HepG2 (cell line): ENCODE measurements around the gene HDLBP. TPM values are rescaled to one million over a fixed set of nuclear protein-coding genes. Genes with fewer than 3 reads are reported as not detected.

Experiments used
- ADNP ChIP-seq: sonication (generic); formaldehyde crosslinking; IDR thresholded peaks from 2 replicates; pipeline ENCODE4 v1.4.0; 2020; ENCODE audit warnings: missing genetic modification reagents
- CSRNP2 ChIP-seq: sonication (generic); formaldehyde crosslinking; conservative IDR thresholded peaks from 2 replicates; pipeline ENCODE4 v1.8.0; 2022; ENCODE audit warnings: low read depth, missing genetic modification reagents
- ETV5 ChIP-seq: IDR thresholded peaks from 2 replicates; pipeline ENCODE4 v1.6.1; 2018; ENCODE audit warnings: missing biosample characterization, missing genetic modification reagents, inconsistent platforms, borderline replicate concordance
- HNRNPLL ChIP-seq: fragments of 200-400 bp; formaldehyde crosslinking; IDR thresholded peaks from 2 replicates; pipeline ENCODE4 v1.6.1; 2017; ENCODE audit warnings: mild to moderate bottlenecking, low read depth, low read length; ENCODE audit not compliant: poor library complexity, severe bottlenecking
- HOXA5 ChIP-seq: sonication (generic); formaldehyde crosslinking; IDR thresholded peaks from 2 replicates; pipeline ENCODE4 v1.4.0; 2020; ENCODE audit warnings: missing genetic modification reagents
- MTA3 ChIP-seq: sonication (generic); formaldehyde crosslinking; IDR thresholded peaks from 2 replicates; pipeline ENCODE4 v1.4.0; 2020; ENCODE audit warnings: missing genetic modification reagents
- SSRP1 ChIP-seq: IDR thresholded peaks from 2 replicates; pipeline ENCODE4 v1.6.1; 2016; ENCODE audit warnings: control low read depth
- SYNCRIP ChIP-seq: fragments of 200-400 bp; formaldehyde crosslinking; IDR thresholded peaks from 2 replicates; pipeline ENCODE4 v1.6.1; 2018; ENCODE audit warnings: mild to moderate bottlenecking, low read depth, low read length; ENCODE audit not compliant: insufficient read depth
- TBX3 ChIP-seq: fragments of 450-650 bp; IDR thresholded peaks from 2 replicates; pipeline ENCODE4 v1.6.1; 2017; ENCODE audit warnings: antibody characterized with exemption, mild to moderate bottlenecking, inconsistent platforms, borderline replicate concordance
- U2AF2 ChIP-seq: fragments of 200-400 bp; formaldehyde crosslinking; IDR thresholded peaks from 2 replicates; pipeline ENCODE4 v1.6.1; 2017; ENCODE audit warnings: low read depth, mild to moderate bottlenecking, low read length
- ZNF3 ChIP-seq: IDR thresholded peaks from 2 replicates; pipeline ENCODE4 v1.7.0; 2017; ENCODE audit warnings: inconsistent platforms
- ZNF331 ChIP-seq: sonication (generic); formaldehyde crosslinking; IDR thresholded peaks from 2 replicates; pipeline ENCODE4 v1.4.0; 2020; ENCODE audit warnings: missing genetic modification reagents
- ZNF441 ChIP-seq: sonication (generic); formaldehyde crosslinking; IDR thresholded peaks from 2 replicates; pipeline ENCODE4 v1.7.0; 2021; ENCODE audit warnings: missing genetic modification reagents, borderline replicate concordance
- ZNF577 ChIP-seq: sonication (generic); formaldehyde crosslinking; IDR thresholded peaks from 2 replicates; pipeline ENCODE4 v1.4.0; 2020; ENCODE audit warnings: mild to moderate bottlenecking, low read depth, missing genetic modification reagents, borderline replicate concordance
- ZNF598 ChIP-seq: sonication (generic); formaldehyde crosslinking; IDR thresholded peaks from 2 replicates; pipeline ENCODE4 v1.5.1; 2020; ENCODE audit warnings: mild to moderate bottlenecking, missing genetic modification reagents, borderline replicate concordance
- ZSCAN20 ChIP-seq: sonication (generic); formaldehyde crosslinking; IDR thresholded peaks from 2 replicates; pipeline ENCODE4 v1.4.0; 2020; ENCODE audit warnings: missing genetic modification reagents, mild to moderate bottlenecking, borderline replicate concordance
- polyA plus RNA-seq, 8 experiments: library from polyadenylated mRNA; depleted of rRNA in 3 of 8; stranded (reverse) in 7 of 8; unstranded in 1 of 8; fragments of >200 nt; fragmentation: Illumina TruSeq in 4 of 8; extraction: Trizol in 4 of 8; gene quantifications; 2 replicates each; pipeline versions ENCODE4 v1.2.1 to v1.2.3, GENCODE V29; 2011 to 2016; ENCODE audit warnings: low read depth in 4 of 8, missing spikeins in 1 of 8, mixed read lengths in 1 of 8; ENCODE audit not compliant: insufficient read depth in 1 of 8
- total RNA-seq, 5 experiments: library from RNA; depleted of rRNA; stranded (reverse); fragments of >200 nt; fragmentation: Illumina TruSeq; extraction: Trizol; gene quantifications; 2 replicates each; pipeline ENCODE4 v1.2.3, GENCODE V29; 2016; ENCODE audit warnings: low read depth in 1 of 5
- TF ChIP-seq, protein P1 (sequence below): conservative IDR thresholded peaks from 2 replicates; pipeline ENCODE4 v1.6.1; 2018; ENCODE audit warnings: missing genetic modification reagents
- TF ChIP-seq, protein P2 (sequence below): fragments of 450-650 bp; IDR thresholded peaks from 2 replicates; pipeline ENCODE4 v1.6.1; 2017
- TF ChIP-seq, protein P3 (sequence below): sonication (generic); formaldehyde crosslinking; IDR thresholded peaks from 2 replicates; pipeline ENCODE4 v1.8.0; 2022; ENCODE audit warnings: missing genetic modification reagents, low read depth, mild to moderate bottlenecking, borderline replicate concordance
- TF ChIP-seq, protein P4 (sequence below): IDR thresholded peaks from 2 replicates; pipeline ENCODE4 v1.6.1; 2016; ENCODE audit warnings: missing biosample characterization, missing genetic modification reagents, low read depth
- TF ChIP-seq, protein P5 (sequence below), 2 experiments: sonication (generic) in 1 of 2; formaldehyde crosslinking in 1 of 2; IDR thresholded peaks; 2 replicates each; pipeline versions ENCODE4 v1.4.0 to v1.6.1; 2018 to 2020; ENCODE audit warnings: missing genetic modification reagents in 2 of 2, borderline replicate concordance in 1 of 2, low read depth in 1 of 2, mild to moderate bottlenecking in 1 of 2, missing biosample characterization in 1 of 2

HDLBP gene
- total and polyA plus RNA-seq, 2 of the 13 experiments (the other 11 are each of a cell fraction or from before 2014, with no cell fraction given) = 464 to 707 TPM

- TF ChIP-seq ZNF331 = no peak
- TF ChIP-seq, protein P1, sequence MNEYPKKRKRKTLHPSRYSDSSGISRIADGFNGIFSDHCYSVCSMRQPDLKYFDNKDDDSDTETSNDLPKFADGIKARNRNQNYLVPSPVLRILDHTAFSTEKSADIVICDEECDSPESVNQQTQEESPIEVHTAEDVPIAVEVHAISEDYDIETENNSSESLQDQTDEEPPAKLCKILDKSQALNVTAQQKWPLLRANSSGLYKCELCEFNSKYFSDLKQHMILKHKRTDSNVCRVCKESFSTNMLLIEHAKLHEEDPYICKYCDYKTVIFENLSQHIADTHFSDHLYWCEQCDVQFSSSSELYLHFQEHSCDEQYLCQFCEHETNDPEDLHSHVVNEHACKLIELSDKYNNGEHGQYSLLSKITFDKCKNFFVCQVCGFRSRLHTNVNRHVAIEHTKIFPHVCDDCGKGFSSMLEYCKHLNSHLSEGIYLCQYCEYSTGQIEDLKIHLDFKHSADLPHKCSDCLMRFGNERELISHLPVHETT (CRISPR knock-in tag) = no peak
- no peak for TF ChIP-seq ADNP (CRISPR knock-in tag)
- no peak for TF ChIP-seq U2AF2
- TF ChIP-seq ETV5 (CRISPR knock-in tag) = peak; percentile 39; the same call in 1 of the 2 replicates
- TF ChIP-seq SSRP1 = no peak
- no peak for TF ChIP-seq CSRNP2 (CRISPR knock-in tag)
- TF ChIP-seq, protein P2, sequence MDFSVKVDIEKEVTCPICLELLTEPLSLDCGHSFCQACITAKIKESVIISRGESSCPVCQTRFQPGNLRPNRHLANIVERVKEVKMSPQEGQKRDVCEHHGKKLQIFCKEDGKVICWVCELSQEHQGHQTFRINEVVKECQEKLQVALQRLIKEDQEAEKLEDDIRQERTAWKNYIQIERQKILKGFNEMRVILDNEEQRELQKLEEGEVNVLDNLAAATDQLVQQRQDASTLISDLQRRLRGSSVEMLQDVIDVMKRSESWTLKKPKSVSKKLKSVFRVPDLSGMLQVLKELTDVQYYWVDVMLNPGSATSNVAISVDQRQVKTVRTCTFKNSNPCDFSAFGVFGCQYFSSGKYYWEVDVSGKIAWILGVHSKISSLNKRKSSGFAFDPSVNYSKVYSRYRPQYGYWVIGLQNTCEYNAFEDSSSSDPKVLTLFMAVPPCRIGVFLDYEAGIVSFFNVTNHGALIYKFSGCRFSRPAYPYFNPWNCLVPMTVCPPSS = no peak
- no peak for TF ChIP-seq ZNF577 (CRISPR knock-in tag)
- TF ChIP-seq, protein P3, sequence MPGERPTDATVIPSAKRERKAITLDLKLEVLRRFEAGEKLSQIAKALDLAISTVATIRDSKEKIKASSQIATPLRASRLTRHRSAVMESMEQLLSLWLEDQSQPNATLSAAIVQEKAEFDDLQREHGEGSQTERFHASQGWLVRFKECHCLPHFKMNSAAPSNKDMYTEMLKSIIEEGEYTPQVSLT (CRISPR knock-in tag) = no peak
- TF ChIP-seq SYNCRIP = no peak
- TF ChIP-seq TBX3 = no peak
- TF ChIP-seq ZSCAN20 (CRISPR knock-in tag) = no peak
- TF ChIP-seq ZNF441 (CRISPR knock-in tag) = 0 out of 2 replicates have a peak, but pooled peaks have one; percentile 28
- TF ChIP-seq ZNF598 (CRISPR knock-in tag) = no peak
- TF ChIP-seq, protein P4, sequence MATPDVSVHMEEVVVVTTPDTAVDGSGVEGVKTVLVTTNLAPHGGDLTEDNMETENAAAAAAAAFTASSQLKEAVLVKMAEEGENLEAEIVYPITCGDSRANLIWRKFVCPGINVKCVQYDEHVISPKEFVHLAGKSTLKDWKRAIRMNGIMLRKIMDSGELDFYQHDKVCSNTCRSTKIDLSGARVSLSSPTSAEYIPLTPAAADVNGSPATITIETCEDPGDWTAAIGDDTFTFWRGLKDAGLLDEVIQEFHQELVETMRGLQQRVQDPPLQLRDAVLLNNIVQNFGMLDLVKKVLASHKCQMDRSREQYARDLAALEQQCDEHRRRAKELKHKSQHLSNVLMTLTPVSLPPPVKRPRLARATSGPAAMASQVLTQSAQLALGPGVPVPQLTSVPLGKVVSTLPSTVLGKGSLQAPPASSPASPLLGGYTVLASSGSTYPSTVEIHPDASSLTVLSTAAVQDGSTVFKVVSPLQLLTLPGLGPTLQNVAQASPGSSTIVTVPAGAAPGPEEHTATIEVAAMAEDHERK = no peak
- TF ChIP-seq, protein P5, sequence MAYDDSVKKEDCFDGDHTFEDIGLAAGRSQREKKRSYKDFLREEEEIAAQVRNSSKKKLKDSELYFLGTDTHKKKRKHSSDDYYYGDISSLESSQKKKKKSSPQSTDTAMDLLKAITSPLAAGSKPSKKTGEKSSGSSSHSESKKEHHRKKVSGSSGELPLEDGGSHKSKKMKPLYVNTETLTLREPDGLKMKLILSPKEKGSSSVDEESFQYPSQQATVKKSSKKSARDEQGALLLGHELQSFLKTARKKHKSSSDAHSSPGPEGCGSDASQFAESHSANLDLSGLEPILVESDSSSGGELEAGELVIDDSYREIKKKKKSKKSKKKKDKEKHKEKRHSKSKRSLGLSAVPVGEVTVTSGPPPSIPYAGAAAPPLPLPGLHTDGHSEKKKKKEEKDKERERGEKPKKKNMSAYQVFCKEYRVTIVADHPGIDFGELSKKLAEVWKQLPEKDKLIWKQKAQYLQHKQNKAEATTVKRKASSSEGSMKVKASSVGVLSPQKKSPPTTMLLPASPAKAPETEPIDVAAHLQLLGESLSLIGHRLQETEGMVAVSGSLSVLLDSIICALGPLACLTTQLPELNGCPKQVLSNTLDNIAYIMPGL (CRISPR knock-in tag; IDR thresholded peaks at IDR 0.05; ENCODE audit: borderline replicate concordance in 1 of 2, low read depth in 1 of 2) = peak in 1 of 2 experiments; percentile 38; a peak in 1 of 4 replicates
- TF ChIP-seq MTA3 (CRISPR knock-in tag) = no peak
- peak; percentile 44 for TF ChIP-seq HNRNPLL
- no peak for TF ChIP-seq ZNF3
- TF ChIP-seq HOXA5 (CRISPR knock-in tag) = no peak
These were observed 43.7 kb downstream of the HDLBP start (continued) for GRCh38 chr2:241271706-241272302.
